HG03103 (cell line): ENCODE measurements around the gene NLK.
"Not testable (repeated sequence)": the region's sequence is repeated elsewhere in the genome, so short reads cannot be mapped to it uniquely, and the experiment has no call there.

Source experiments
- ATAC-seq: cut with Tn5 transposase; IDR thresholded peaks from one replicate; pipeline ENCODE4 v1.9.1; 2021; ENCODE audit warnings: low read depth; ENCODE audit not compliant: unreplicated experiment

Gene NLK

GRCh38 chr17:28227316-28228108 lies 185.0 kb downstream of the NLK start:
- ATAC-seq: no peak

GRCh38 chr17:28228109-28228840 lies 185.8 kb downstream of the NLK start:
- ATAC-seq: no peak

- no peak for ATAC-seq
These were observed 186.7 kb downstream of the NLK start for GRCh38 chr17:28228986-28229729.

- no peak for ATAC-seq
These were observed 187.5 kb downstream of the NLK start for GRCh38 chr17:28230011-28230410.

GRCh38 chr17:28230607-28231006 lies 188.1 kb downstream of the NLK start:
- not testable (repeated sequence) for ATAC-seq

GRCh38 chr17:28231624-28232023 lies 189.1 kb downstream of the NLK start:
- not testable (repeated sequence) for ATAC-seq

DNA sequence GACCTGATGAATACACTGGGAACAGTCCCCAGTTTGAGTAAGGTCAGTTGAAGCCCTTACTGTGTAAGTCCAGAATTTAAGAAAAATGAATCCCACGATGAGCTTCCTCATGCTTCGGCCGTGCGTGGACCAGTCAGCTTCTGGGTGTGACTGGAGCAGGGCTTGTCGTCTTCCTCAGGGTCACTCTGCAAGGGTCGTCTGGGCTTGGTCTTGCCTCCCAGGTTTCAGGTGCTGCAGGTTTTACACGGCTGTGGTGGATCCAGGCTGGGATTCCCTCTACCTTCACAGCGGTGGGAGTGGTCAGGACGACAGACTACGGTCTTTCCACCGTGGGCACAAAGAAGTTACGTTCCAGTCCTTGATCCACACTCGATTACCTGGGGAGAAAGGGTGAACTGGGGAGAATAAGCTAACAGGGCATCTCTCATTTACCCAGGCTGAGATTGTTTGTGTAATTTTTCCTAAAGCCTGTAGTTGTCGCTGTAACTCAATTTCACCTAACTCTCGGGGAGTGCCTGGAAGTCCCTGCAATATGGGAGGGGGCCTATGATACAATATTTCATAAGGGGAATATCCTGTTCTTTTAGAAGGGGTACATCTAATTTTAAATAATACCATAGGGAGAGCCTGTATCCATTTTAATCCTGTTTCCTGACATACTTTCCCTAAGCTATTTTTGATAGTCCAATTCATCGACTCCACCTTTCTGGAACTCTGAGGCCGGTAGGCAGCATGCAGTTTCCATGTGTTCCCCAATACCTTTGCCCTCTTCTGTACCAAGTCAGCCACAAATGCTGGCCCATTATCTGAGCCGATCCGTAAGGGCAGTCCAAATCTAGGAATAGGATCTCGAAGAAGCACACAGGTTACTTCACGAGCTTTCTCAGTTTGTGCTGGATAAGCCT lies 190.7 kb downstream of the NLK start:
- not testable (repeated sequence) for ATAC-seq

DNA sequence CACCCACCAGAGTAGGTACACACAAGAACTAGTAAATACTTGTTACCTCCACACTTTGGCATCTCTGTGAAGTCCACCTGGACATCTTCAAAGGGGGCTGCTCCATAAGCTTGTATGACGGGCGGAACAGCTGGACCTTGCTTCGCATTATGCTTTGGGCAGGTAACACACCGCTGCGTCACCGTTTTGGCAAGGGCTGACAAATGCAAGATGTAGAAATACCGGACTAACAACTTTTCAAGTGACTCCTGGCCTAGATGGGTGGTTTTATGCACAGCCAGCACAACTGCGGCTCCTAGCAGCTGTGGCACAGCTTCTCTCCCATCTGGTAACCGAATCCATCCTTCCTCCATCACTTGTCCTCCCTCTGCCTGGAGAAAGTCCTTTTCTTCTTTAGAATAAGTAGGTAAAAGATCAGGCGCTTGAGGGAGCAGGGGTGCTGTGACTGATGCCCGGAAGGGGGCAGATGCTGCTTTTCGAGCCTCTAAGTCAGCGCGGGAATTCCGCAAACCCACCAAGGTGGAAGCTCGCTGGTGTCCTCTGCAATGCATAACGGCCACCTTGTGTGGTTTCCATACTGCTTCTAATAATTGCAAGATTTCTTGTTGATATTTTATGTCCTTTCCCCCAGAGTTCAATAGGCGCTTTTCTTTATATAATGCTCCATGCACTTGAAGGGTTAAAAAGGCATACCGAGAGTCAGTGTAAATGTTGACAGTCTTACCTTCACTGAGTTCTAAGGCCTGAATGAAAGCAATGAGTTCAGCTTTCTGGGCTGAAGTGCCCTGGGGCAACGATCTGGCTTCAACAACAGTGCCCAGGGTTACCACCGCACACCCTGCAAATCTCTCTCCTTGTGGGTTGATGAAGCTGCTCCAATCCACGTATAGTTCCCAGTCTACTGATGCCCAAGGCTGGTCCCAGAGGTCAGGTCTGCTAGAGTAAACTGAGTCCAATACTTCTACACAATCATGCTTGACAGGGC lies 191.7 kb downstream of the NLK start:
- not testable (repeated sequence) for ATAC-seq

- ATAC-seq: not testable (repeated sequence)
These were observed 192.7 kb downstream of the NLK start for GRCh38 chr17:28235066-28235700.

DNA sequence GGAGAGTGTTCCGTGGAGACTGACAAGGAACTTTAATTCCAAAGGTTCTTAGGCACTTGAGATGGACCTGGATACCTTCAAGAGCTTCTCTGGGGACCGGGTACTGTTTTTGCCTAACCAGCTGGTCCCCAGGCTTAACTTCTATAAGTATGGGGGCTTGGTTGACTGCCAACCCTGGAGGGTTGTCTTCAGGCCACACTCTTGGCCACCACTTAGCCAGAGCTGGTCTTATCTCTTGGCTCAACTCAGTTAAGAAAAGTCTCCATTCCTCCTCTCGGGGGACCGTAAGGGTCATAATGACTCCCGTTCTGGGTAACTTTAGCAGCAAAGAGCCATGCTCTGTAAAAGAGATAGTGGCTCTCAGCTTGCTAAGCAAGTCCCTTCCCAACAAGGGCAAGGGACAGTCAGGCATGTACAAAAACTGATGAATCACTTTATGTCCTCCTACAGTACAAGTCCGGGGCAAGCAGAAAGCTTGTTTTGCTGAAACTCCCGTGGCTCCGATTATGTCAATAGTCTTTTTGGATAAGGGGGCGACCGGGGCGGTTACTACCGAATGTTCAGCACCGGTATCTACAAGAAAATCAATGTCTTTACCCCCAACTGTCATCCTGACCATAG lies 193.7 kb downstream of the NLK start:
- not testable (repeated sequence) for ATAC-seq

- ATAC-seq: not testable (repeated sequence)
These were observed 196.2 kb downstream of the NLK start for GRCh38 chr17:28238547-28239270.

- ATAC-seq: no peak
These were observed 196.8 kb downstream of the NLK start for GRCh38 chr17:28239271-28239624.

- no peak for ATAC-seq
These were observed 198.3 kb downstream of the NLK start for GRCh38 chr17:28240688-28241340.

GRCh38 chr17:28242791-28243190 lies 200.3 kb downstream of the NLK start:
- ATAC-seq: no peak

GRCh38 chr17:28243268-28243667 lies 200.8 kb downstream of the NLK start:
- ATAC-seq: not testable (repeated sequence)

DNA sequence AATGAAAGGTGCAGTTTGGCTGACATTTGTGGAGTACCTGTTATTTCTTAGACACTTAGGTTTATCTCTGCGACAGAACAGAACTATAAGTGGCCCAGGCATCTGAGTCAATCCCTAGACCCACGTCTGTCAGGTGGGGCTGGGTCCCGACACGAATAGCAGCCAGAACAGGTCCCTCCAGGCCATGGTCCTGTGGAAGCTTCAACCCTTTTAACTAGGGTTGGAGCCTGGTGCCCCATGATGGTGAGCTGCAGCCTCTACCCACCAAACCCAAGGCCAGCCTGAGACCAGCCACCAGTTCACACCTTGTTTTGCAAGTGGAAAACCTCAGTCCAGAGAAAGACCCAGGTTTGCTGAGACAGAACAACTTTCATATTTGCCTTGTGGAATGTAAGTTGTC lies 202.0 kb downstream of the NLK start:
- ATAC-seq: no peak
